ENCODE data around the gene TMEM232. TPM values are rescaled to one million over a fixed set of nuclear protein-coding genes. Genes with fewer than 3 reads are reported as not detected.
"Not testable (repeated sequence)": the region's sequence is repeated elsewhere in the genome, so short reads cannot be mapped to it uniquely, and the experiment has no call there.

The TMEM232 gene
- polyA plus RNA-seq, 10 donors, result 0.39 to 1.7 (median 0.88) TPM

- DNase-seq, result no peak
Measured at GRCh38 chr5:110716247-110717245, 9.9 kb downstream of the TMEM232 start.

GRCh38 chr5:110707260-110707844 lies 19.1 kb downstream of the TMEM232 start:
- no peak for DNase-seq

GRCh38 chr5:110705349-110705748 lies 21.1 kb downstream of the TMEM232 start:
- DNase-seq, result no peak

- no peak for DNase-seq
Measured at GRCh38 chr5:110703481-110703880, 23.0 kb downstream of the TMEM232 start.

GRCh38 chr5:110702704-110703103 lies 23.8 kb downstream of the TMEM232 start:
- DNase-seq, result no peak

- DNase-seq, result no peak
Measured at GRCh38 chr5:110702300-110702699, 24.2 kb downstream of the TMEM232 start.

- DNase-seq, result not testable (repeated sequence)
Measured at GRCh38 chr5:110692669-110693068, 33.8 kb downstream of the TMEM232 start.

- DNase-seq, result not testable (repeated sequence)
Measured at GRCh38 chr5:110690587-110690986, 35.9 kb downstream of the TMEM232 start.

GRCh38 chr5:110687485-110687884 lies 39.0 kb downstream of the TMEM232 start:
- no peak for DNase-seq

GRCh38 chr5:110686270-110686669 lies 40.2 kb downstream of the TMEM232 start:
- no peak for DNase-seq

- no peak for DNase-seq
Measured at GRCh38 chr5:110681953-110682352, 44.5 kb downstream of the TMEM232 start.

GRCh38 chr5:110681109-110681508 lies 45.4 kb downstream of the TMEM232 start:
- no peak for DNase-seq

- DNase-seq, result not testable (repeated sequence)
Measured at GRCh38 chr5:110676554-110676953, 49.9 kb downstream of the TMEM232 start.

GRCh38 chr5:110665184-110665726 lies 61.2 kb downstream of the TMEM232 start:
- no peak for DNase-seq

GRCh38 chr5:110663525-110663924 lies 62.9 kb downstream of the TMEM232 start:
- no peak for DNase-seq

GRCh38 chr5:110658006-110658405 lies 68.5 kb downstream of the TMEM232 start:
- no peak for DNase-seq

GRCh38 chr5:110653231-110653970 lies 73.1 kb downstream of the TMEM232 start:
- no peak for DNase-seq

GRCh38 chr5:110651507-110651906 lies 75.0 kb downstream of the TMEM232 start:
- DNase-seq, result peak in 1 of 3 donors; percentile 6

- no peak for DNase-seq
Measured at GRCh38 chr5:110644357-110644756, 82.1 kb downstream of the TMEM232 start.

GRCh38 chr5:110638970-110639902 lies 87.2 kb downstream of the TMEM232 start:
- DNase-seq, result no peak

GRCh38 chr5:110634475-110634874 lies 92.0 kb downstream of the TMEM232 start:
- no peak for DNase-seq

Measured in muscle of back (tissue), 11 donors.